Common myeloid progenitor, CD34-positive (primary cell): Measurements from ENCODE around the gene WDTC1.
A peak's percentile ranks its signal among the peaks of the same experiment; 100 is the strongest.

Experiments
- CTCF ChIA-PET: fragments of 350-600 bp; sonication (Branson Sonifier 250); formaldehyde crosslinking; loops from one replicate; lab custom pipeline; 2021; ENCODE audit warnings: antibody characterized with exemption; lab: Charles Lee
- POLR2A ChIA-PET: fragments of 350-600 bp; sonication (Branson Sonifier 250); formaldehyde crosslinking; loops from one replicate; lab custom pipeline; 2021; ENCODE audit warnings: antibody characterized with exemption; lab: Charles Lee
- DNase-seq, 3 donors: peaks; one replicate each; pipeline versions ENCODE4 v3.0.0 to v3.0.0-alpha.2; 2013
- H3K27ac ChIP-seq, 2 experiments: 1 replicate in 1 of 2; 2 replicates in 1 of 2; pipeline ENCODE4 v1.7.0; 2013; ENCODE audit warnings: inconsistent platforms in 2 of 2, low read length in 2 of 2, mild to moderate bottlenecking in 2 of 2, low read depth in 1 of 2, moderate library complexity in 1 of 2; ENCODE audit not compliant: severe bottlenecking in 2 of 2, insufficient read depth in 1 of 2, poor library complexity in 1 of 2
- H3K27me3 ChIP-seq, 5 experiments: replicated peaks in 2 of 5; 1 replicate in 3 of 5; 2 replicates in 2 of 5; pipeline versions ENCODE4 v1.6.1 to v1.7.0; 2013; ENCODE audit warnings: low read length in 4 of 5, mild to moderate bottlenecking in 2 of 5, moderate library complexity in 2 of 5, inconsistent platforms in 1 of 5; ENCODE audit not compliant: insufficient read depth in 5 of 5, control insufficient read depth in 4 of 5
- H3K36me3 ChIP-seq, 4 experiments: 1 replicate in 2 of 4; 2 replicates in 2 of 4; pipeline versions ENCODE4 v1.6.1 to v1.7.0; 2013; ENCODE audit warnings: low read length in 3 of 4, control low read depth in 1 of 4, mild to moderate bottlenecking in 1 of 4; ENCODE audit not compliant: control insufficient read depth in 4 of 4, insufficient read depth in 4 of 4
- H3K4me1 ChIP-seq, 4 experiments: 1 replicate in 3 of 4; 2 replicates in 1 of 4; pipeline versions ENCODE4 v1.6.1 to v1.7.1; 2013; ENCODE audit warnings: low read length in 3 of 4, mild to moderate bottlenecking in 3 of 4, control low read depth in 1 of 4, inconsistent platforms in 1 of 4, moderate library complexity in 1 of 4; ENCODE audit not compliant: control insufficient read depth in 4 of 4, insufficient read depth in 4 of 4; ENCODE audit errors: control extremely low read depth in 1 of 4
- H3K4me3 ChIP-seq, 7 experiments: 1 replicate in 4 of 7; 2 replicates in 3 of 7; pipeline versions ENCODE4 v1.5.1 to v1.7.0; 2013; ENCODE audit warnings: mild to moderate bottlenecking in 7 of 7, low read length in 6 of 7, moderate library complexity in 6 of 7, inconsistent platforms in 2 of 7, low read depth in 2 of 7, control low read depth in 1 of 7; ENCODE audit not compliant: insufficient read depth in 4 of 7, control insufficient read depth in 1 of 7; ENCODE audit errors: extremely low read depth in 1 of 7
- H3K9me3 ChIP-seq, 5 experiments: 1 replicate in 4 of 5; 2 replicates in 1 of 5; pipeline versions ENCODE4 v1.6.1 to v1.7.1; 2013; ENCODE audit warnings: low read length in 4 of 5, mild to moderate bottlenecking in 2 of 5, inconsistent platforms in 1 of 5, low read depth in 1 of 5, moderate library complexity in 1 of 5; ENCODE audit not compliant: control insufficient read depth in 4 of 5, insufficient read depth in 2 of 5; ENCODE audit errors: control extremely low read depth in 1 of 5
- WGBS: methylation state at CpG from one replicate; pipeline ENCODE4 v1.1.5; 2013; ENCODE audit not compliant: insufficient coverage; 5-methylcytosine and 5-hydroxymethylcytosine counted together

The WDTC1 gene

GRCh38 chr1:27290581-27290980 lies 56.1 kb downstream of the WDTC1 start:
- DNase-seq = no peak
- 86% methylated on average over 2 of the region's 3 CpGs for WGBS
- POLR2A ChIA-PET = no interaction called here

GRCh38 chr1:27292106-27292505 lies 57.7 kb downstream of the WDTC1 start:
- H3K4me1 ChIP-seq = no peaks in the 10 kb centered on the region
- H3K9me3 ChIP-seq = no peaks in the 10 kb centered on the region
- ChIA-PET POLR2A (no interaction called here), CTCF (interaction anchor here (2.6 to 5.2 kb wide), 2 partner anchors 8 kb away, joined by 7 to 28 read pairs; no protein-coding TSS in a partner anchor)
- H3K4me3 ChIP-seq = no peak overlapping the region
- no peak overlapping the region for H3K27ac ChIP-seq
- no peaks in the 10 kb centered on the region for H3K27me3 ChIP-seq
- H3K36me3 ChIP-seq = peaks cover 15 to 63% (median 40%) of the 10 kb centered on the region in 4 experiments
- WGBS = 100% methylated on average over 5 of the region's 5 CpGs
- DNase-seq = no peak

More at GRCh38 chr1:27290581-27290980, 56.1 kb downstream of the WDTC1 start:
- Histone ChIP-seq H3K4me3 (no peak overlapping the region), H3K9me3 (no peaks in the 10 kb centered on the region), H3K4me1 (no peaks in the 10 kb centered on the region), H3K27ac (no peak overlapping the region), H3K27me3 (no peaks in the 10 kb centered on the region), H3K36me3 (peaks cover 15 to 53% (median 39%) of the 10 kb centered on the region in 4 experiments)
- CTCF ChIA-PET = interaction anchor here (0.9 to 2.6 kb wide), 3 partner anchors 9 to 188 kb away, joined by 3 to 7 read pairs (median 3); no protein-coding TSS in a partner anchor

- no peaks in the 10 kb centered on the region for H3K9me3 ChIP-seq
- ChIA-PET CTCF (interaction anchor here (1.1 to 12.5 kb wide), 9 partner anchors 8 to 193 kb away, joined by 3 to 238 read pairs (median 5); partner anchors contain the start of gene CD164L2), POLR2A (no interaction called here)
- peaks cover 24 to 71% (median 47%) of the 10 kb centered on the region in 4 experiments for H3K36me3 ChIP-seq
- no peaks in the 10 kb centered on the region for H3K27me3 ChIP-seq
- WGBS = 96% methylated on average over 8 of the region's 8 CpGs
- DNase-seq = no peak
- H3K4me3 ChIP-seq = no peak overlapping the region
- no peak overlapping the region for H3K27ac ChIP-seq
- H3K4me1 ChIP-seq = peaks cover 0 to 6% (median under 1%) of the 10 kb centered on the region in 4 experiments
Measured at GRCh38 chr1:27293915-27294314, 59.5 kb downstream of the WDTC1 start.

GRCh38 chr1:27296773-27297291 lies 62.4 kb downstream of the WDTC1 start:
- Histone ChIP-seq H3K4me3 (no peak overlapping the region), H3K27ac (no peak overlapping the region), H3K9me3 (no peaks in the 10 kb centered on the region), H3K4me1 (peaks cover 0 to 29% (median 21%) of the 10 kb centered on the region in 4 experiments), H3K36me3 (peaks cover 23 to 74% (median 48%) of the 10 kb centered on the region in 4 experiments), H3K27me3 (no peaks in the 10 kb centered on the region)
- CTCF ChIA-PET = interaction anchor here (0.7 to 12.5 kb wide), 37 partner anchors 9 to 364 kb away, joined by 3 to 238 read pairs (median 4); partner anchors contain the start of genes AHDC1, CD164L2 and SYTL1
- DNase-seq = peak; percentile 30 to 53 (median 41)
- POLR2A ChIA-PET = no interaction called here
- 45% methylated on average over 10 of the region's 10 CpGs for WGBS

GRCh38 chr1:27297903-27298302 lies 63.5 kb downstream of the WDTC1 start:
- 100% methylated on average over 3 of the region's 3 CpGs for WGBS
- ChIA-PET CTCF (interaction anchor here (0.6 to 12.5 kb wide), 21 partner anchors 14 to 308 kb away, joined by 3 to 238 read pairs (median 4); partner anchors contain the start of genes AHDC1 and CD164L2), POLR2A (no interaction called here)
- H3K9me3 ChIP-seq = no peaks in the 10 kb centered on the region
- no peak for DNase-seq
- peaks cover 23 to 78% (median 50%) of the 10 kb centered on the region in 4 experiments for H3K36me3 ChIP-seq
- H3K27ac ChIP-seq = no peak overlapping the region
- peaks cover 0 to 29% (median 21%) of the 10 kb centered on the region in 4 experiments for H3K4me1 ChIP-seq
- H3K27me3 ChIP-seq = no peaks in the 10 kb centered on the region
- H3K4me3 ChIP-seq = no peak overlapping the region

GRCh38 chr1:27298632-27299384 lies 64.4 kb downstream of the WDTC1 start:
- POLR2A ChIA-PET = no interaction called here
- Histone ChIP-seq H3K4me3 (no peak overlapping the region), H3K27ac (peak overlapping the region in 1 of 2 experiments; percentile 20), H3K36me3 (peaks cover 20 to 79% (median 49%) of the 10 kb centered on the region in 4 experiments), H3K4me1 (peaks cover 0 to 29% (median 21%) of the 10 kb centered on the region in 4 experiments), H3K27me3 (no peaks in the 10 kb centered on the region), H3K9me3 (no peaks in the 10 kb centered on the region)
- CTCF ChIA-PET = interaction anchor here (1.1 to 12.5 kb wide), 17 partner anchors 8 to 307 kb away, joined by 3 to 238 read pairs (median 8); partner anchors contain the start of genes AHDC1 and CD164L2
- WGBS = 100% methylated on average over 7 of the region's 8 CpGs
- no peak for DNase-seq
